ENCODE measurements around the gene ARFRP1.

Gene ARFRP1

GRCh38 chr20:63742381-63743024, 34.7 kb upstream of the ARFRP1 start:
- Histone ChIP-seq H3K9me3 (ENCODE audit: insufficient read depth, low read length) (no peaks in the 10 kb centered on the region), H3K4me2 (ENCODE audit: low read depth, low read length, poor library complexity, severe bottlenecking) (no peak overlapping the region), H3K9me2 (replicated peaks; ENCODE audit: insufficient read depth, low read length) (no peaks in the 10 kb centered on the region), H3K36me3 (ENCODE audit: low read length) (no peaks in the 10 kb centered on the region), H3F3A (ENCODE audit: insufficient read depth) (peaks cover 17% of the 10 kb centered on the region), H2AFZ (ENCODE audit: low read depth, low read length, severe bottlenecking) (no peak overlapping the region), H3K27me3 (ENCODE audit: low read length) (no peaks in the 10 kb centered on the region), H3K27ac (ENCODE audit: low read depth, low read length) (no peak overlapping the region), H3K9ac (ENCODE audit: low read length) (no peak overlapping the region), H3K79me2 (ENCODE audit: insufficient read depth, low read length) (no peaks in the 10 kb centered on the region), H3K4me3 (ENCODE audit: insufficient read depth, low read length, poor library complexity, severe bottlenecking) (no peak overlapping the region), H4K20me1 (ENCODE audit: low read depth, low read length) (no peaks in the 10 kb centered on the region)
- TF ChIP-seq CTCF (IDR thresholded peaks at IDR 0.05; ENCODE audit: insufficient read depth, low read length, poor library complexity, severe bottlenecking) (no peak), EZH2phosphoT487 (conservative IDR thresholded peaks at IDR 0.05; ENCODE audit: low read length) (no peak)

DNA sequence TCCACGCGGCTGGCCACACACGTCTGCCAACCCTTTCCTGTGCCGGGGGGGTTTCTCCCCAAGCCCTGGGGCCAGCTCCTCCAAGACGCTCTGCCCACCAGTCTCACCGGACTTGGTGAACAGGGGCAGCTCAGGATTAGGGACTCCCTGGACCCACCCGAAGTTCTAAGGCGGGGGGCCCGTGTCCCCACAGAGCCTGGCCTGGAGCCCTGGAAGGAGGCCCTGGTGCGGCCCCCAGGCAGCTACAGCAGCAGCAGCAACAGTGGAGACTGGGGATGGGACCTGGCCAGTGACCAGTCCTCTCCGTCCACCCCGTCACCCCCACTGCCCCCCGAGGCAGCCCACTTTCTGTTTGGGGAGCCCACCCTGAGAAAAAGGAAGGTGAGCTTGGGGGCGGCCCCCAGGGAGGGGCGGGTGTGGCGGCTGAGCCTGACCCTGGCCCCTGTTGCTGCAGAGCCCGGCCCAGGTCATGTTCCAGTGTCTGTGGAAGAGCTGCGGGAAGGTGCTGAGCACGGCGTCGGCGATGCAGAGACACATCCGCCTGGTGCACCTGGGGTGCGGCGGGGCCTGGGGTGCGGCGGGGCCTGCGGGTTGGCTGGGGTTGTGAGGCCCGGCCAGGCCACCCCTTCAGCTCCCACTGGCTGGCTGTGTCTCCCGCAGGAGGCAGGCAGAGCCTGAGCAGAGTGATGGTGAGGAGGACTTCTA, 34.1 kb upstream of the ARFRP1 start:
- Histone ChIP-seq H3K79me2 (ENCODE audit: insufficient read depth, low read length) (no peaks in the 10 kb centered on the region), H3K4me3 (ENCODE audit: insufficient read depth, low read length, poor library complexity, severe bottlenecking) (no peak overlapping the region), H3K36me3 (ENCODE audit: low read length) (no peaks in the 10 kb centered on the region), H3F3A (ENCODE audit: insufficient read depth) (peaks cover 22% of the 10 kb centered on the region), H2AFZ (ENCODE audit: low read depth, low read length, severe bottlenecking) (no peak overlapping the region), H3K4me2 (ENCODE audit: low read depth, low read length, poor library complexity, severe bottlenecking) (no peak overlapping the region), H3K27me3 (ENCODE audit: low read length) (no peaks in the 10 kb centered on the region), H3K27ac (ENCODE audit: low read depth, low read length) (no peak overlapping the region), H3K9me2 (replicated peaks; ENCODE audit: insufficient read depth, low read length) (no peaks in the 10 kb centered on the region), H4K20me1 (ENCODE audit: low read depth, low read length) (no peaks in the 10 kb centered on the region), H3K9ac (ENCODE audit: low read length) (no peak overlapping the region), H3K9me3 (ENCODE audit: insufficient read depth, low read length) (no peaks in the 10 kb centered on the region)
- no peak for TF ChIP-seq EZH2phosphoT487 (conservative IDR thresholded peaks at IDR 0.05; ENCODE audit: low read length)
- no peak for TF ChIP-seq CTCF (IDR thresholded peaks at IDR 0.05; ENCODE audit: insufficient read depth, low read length, poor library complexity, severe bottlenecking)

GRCh38 chr20:63741354-63741675, 33.5 kb upstream of the ARFRP1 start:
- no peaks in the 10 kb centered on the region for H3K9me3 ChIP-seq (ENCODE audit: insufficient read depth, low read length)
- no peak overlapping the region for H3K9ac ChIP-seq (ENCODE audit: low read length)
- H3F3A ChIP-seq (ENCODE audit: insufficient read depth): peaks cover 26% of the 10 kb centered on the region
- no peak overlapping the region for H3K27ac ChIP-seq (ENCODE audit: low read depth, low read length)
- TF ChIP-seq CTCF (IDR thresholded peaks at IDR 0.05; ENCODE audit: insufficient read depth, low read length, poor library complexity, severe bottlenecking): no peak
- no peak for TF ChIP-seq EZH2phosphoT487 (conservative IDR thresholded peaks at IDR 0.05; ENCODE audit: low read length)
- H4K20me1 ChIP-seq (ENCODE audit: low read depth, low read length): no peaks in the 10 kb centered on the region
- H3K27me3 ChIP-seq (ENCODE audit: low read length): no peaks in the 10 kb centered on the region
- no peaks in the 10 kb centered on the region for H3K79me2 ChIP-seq (ENCODE audit: insufficient read depth, low read length)
- no peak overlapping the region for H3K4me3 ChIP-seq (ENCODE audit: insufficient read depth, low read length, poor library complexity, severe bottlenecking)
- H3K4me2 ChIP-seq (ENCODE audit: low read depth, low read length, poor library complexity, severe bottlenecking): no peak overlapping the region
- H3K9me2 ChIP-seq (replicated peaks; ENCODE audit: insufficient read depth, low read length): no peaks in the 10 kb centered on the region
- no peak overlapping the region for H2AFZ ChIP-seq (ENCODE audit: low read depth, low read length, severe bottlenecking)
- no peaks in the 10 kb centered on the region for H3K36me3 ChIP-seq (ENCODE audit: low read length)
